ENCODE results near the gene BTBD2. TPM values are rescaled to one million over a fixed set of nuclear protein-coding genes. Genes with fewer than 3 reads are reported as not detected.

Gene BTBD2
- total RNA-seq, 1 experiment from 2014 or later, result 81.0 TPM

- intact Hi-C loops (cut with micrococcal nuclease; ENCODE audit: unreplicated experiment), result no loop called here
- CTCF ChIA-PET, result interaction anchor here (0.7 kb wide), 1 partner anchor 73 kb away, joined by 3 read pairs; no protein-coding TSS in a partner anchor
These were observed 70.5 kb downstream of the BTBD2 start for GRCh38 chr19:1944916-1945561.

GRCh38 chr19:1944088-1944915 lies 71.2 kb downstream of the BTBD2 start:
- H3K27ac ChIP-seq, result no peak overlapping the region
- CTCF ChIA-PET, result no interaction called here

More at GRCh38 chr19:1944916-1945561, 70.5 kb downstream of the BTBD2 start:
- H3K36me3 ChIP-seq (ENCODE audit: low read depth), result no peaks in the 10 kb centered on the region
- TF ChIP-seq EZH2 (IDR thresholded peaks at IDR 0.05; ENCODE audit: low read depth), result no peak
- DNase-seq, result no peak
- H3K9me2 ChIP-seq (ENCODE audit: insufficient read depth), result no peaks in the 10 kb centered on the region
- H3K9me3 ChIP-seq (ENCODE audit: insufficient read depth, low read depth), result no peaks in the 10 kb centered on the region
- H3K79me2 ChIP-seq (ENCODE audit: low read depth), result peaks cover 66% of the 10 kb centered on the region
- H3K27ac ChIP-seq, result no peak overlapping the region
- no peak overlapping the region for H3K4me2 ChIP-seq
- peaks cover 1% of the 10 kb centered on the region; the same call in 1 of the 2 replicates for H3F3A ChIP-seq (ENCODE audit: insufficient read depth, low read depth)
- no peak overlapping the region for H2AFZ ChIP-seq
- POLR2A ChIA-PET (ENCODE audit: unreplicated experiment), result interaction anchor here (0.6 kb wide), 1 partner anchor 70 kb away, joined by 9 read pairs; no protein-coding TSS in a partner anchor
- no TSS peak for BruUV-seq (replicated peaks)
- H4K20me1 ChIP-seq (ENCODE audit: insufficient read depth), result peaks cover 33% of the 10 kb centered on the region
- no peak overlapping the region for H3K4me3 ChIP-seq
- H3K4me1 ChIP-seq (replicated peaks; ENCODE audit: insufficient read depth), result 0 out of 2 replicates have a peak, but pooled peaks cover under 1% of the 10 kb centered on the region
- no peaks in the 10 kb centered on the region for H3K27me3 ChIP-seq (ENCODE audit: insufficient read depth, low read depth)

GRCh38 chr19:1943661-1944087 lies 71.8 kb downstream of the BTBD2 start:
- Histone ChIP-seq H3K9me2 (ENCODE audit: insufficient read depth) (no peaks in the 10 kb centered on the region), H3K4me3 (no peak overlapping the region), H3K4me2 (no peak overlapping the region; the same call in 1 of the 2 replicates), H3K4me1 (replicated peaks; ENCODE audit: insufficient read depth) (peaks cover 6% of the 10 kb centered on the region; the same call in 1 of the 2 replicates), H3K27ac (no peak overlapping the region), H3K36me3 (ENCODE audit: low read depth) (no peaks in the 10 kb centered on the region), H3F3A (ENCODE audit: insufficient read depth, low read depth) (peaks cover 6% of the 10 kb centered on the region; the same call in 1 of the 2 replicates), H3K79me2 (ENCODE audit: low read depth) (peaks cover 61% of the 10 kb centered on the region), H2AFZ (no peak overlapping the region), H3K9me3 (ENCODE audit: insufficient read depth, low read depth) (no peaks in the 10 kb centered on the region), H4K20me1 (ENCODE audit: insufficient read depth) (peaks cover 33% of the 10 kb centered on the region), H3K27me3 (ENCODE audit: insufficient read depth, low read depth) (no peaks in the 10 kb centered on the region)
- no peak for TF ChIP-seq EZH2 (IDR thresholded peaks at IDR 0.05; ENCODE audit: low read depth)
- TF ChIP-seq CTCF (conservative IDR thresholded peaks at IDR 0.05), result no peak
- ChIA-PET POLR2A (ENCODE audit: unreplicated experiment) (interaction anchor here (0.7 kb wide), 1 partner anchor 208 kb away, joined by 4 read pairs; no protein-coding TSS in a partner anchor), CTCF (no interaction called here)
- intact Hi-C loops (cut with micrococcal nuclease; ENCODE audit: unreplicated experiment), result no loop called here
- no TSS peak for BruUV-seq (replicated peaks)
- DNase-seq, result no peak

More at GRCh38 chr19:1944088-1944915, 71.2 kb downstream of the BTBD2 start:
- H3K4me3 ChIP-seq, result no peak overlapping the region
- H4K20me1 ChIP-seq (ENCODE audit: insufficient read depth), result peaks cover 33% of the 10 kb centered on the region
- H3K4me1 ChIP-seq (replicated peaks; ENCODE audit: insufficient read depth), result peaks cover 6% of the 10 kb centered on the region; the same call in 1 of the 2 replicates
- H3K4me2 ChIP-seq, result no peak overlapping the region
- intact Hi-C loops (cut with micrococcal nuclease; ENCODE audit: unreplicated experiment), result no loop called here
- peaks cover 6% of the 10 kb centered on the region; the same call in 1 of the 2 replicates for H3F3A ChIP-seq (ENCODE audit: insufficient read depth, low read depth)
- no peaks in the 10 kb centered on the region for H3K36me3 ChIP-seq (ENCODE audit: low read depth)
- H3K9me3 ChIP-seq (ENCODE audit: insufficient read depth, low read depth), result no peaks in the 10 kb centered on the region
- H2AFZ ChIP-seq, result no peak overlapping the region
- peaks cover 66% of the 10 kb centered on the region for H3K79me2 ChIP-seq (ENCODE audit: low read depth)
- H3K9me2 ChIP-seq (ENCODE audit: insufficient read depth), result no peaks in the 10 kb centered on the region
- TF ChIP-seq EZH2 (IDR thresholded peaks at IDR 0.05; ENCODE audit: low read depth), result no peak
- no peak for TF ChIP-seq CTCF (conservative IDR thresholded peaks at IDR 0.05)
- POLR2A ChIA-PET (ENCODE audit: unreplicated experiment), result interaction anchor here (0.6 kb wide), 1 partner anchor 70 kb away, joined by 9 read pairs; no protein-coding TSS in a partner anchor
- H3K27me3 ChIP-seq (ENCODE audit: insufficient read depth, low read depth), result no peaks in the 10 kb centered on the region
- no TSS peak for BruUV-seq (replicated peaks)
- DNase-seq, result no peak
